Measurements from ENCODE around the gene TTLL3. TPM values are rescaled to one million over a fixed set of nuclear protein-coding genes. Genes with fewer than 3 reads are reported as not detected.
"Not testable (repeated sequence)": the region's sequence is repeated elsewhere in the genome, so short reads cannot be mapped to it uniquely, and the experiment has no call there.

The TTLL3 gene
- total and polyA plus RNA-seq, 2 of the 13 experiments (the other 11 are each of a cell fraction or from before 2014, with no cell fraction given), result 9.5 to 51.2 TPM

- TF ChIP-seq ZNF350 (CRISPR knock-in tag; IDR thresholded peaks at IDR 0.05; ENCODE audit: borderline replicate concordance, low read depth), result no peak
- no peak for TF ChIP-seq ZNF142 (CRISPR knock-in tag; IDR thresholded peaks at IDR 0.05)
- no peak for TF ChIP-seq ATRX (CRISPR knock-in tag; IDR thresholded peaks at IDR 0.05; ENCODE audit: borderline replicate concordance)
- peak; percentile 94 for TF ChIP-seq NFE2L2 (IDR thresholded peaks at IDR 0.05; ENCODE audit: low read length)
- TF ChIP-seq ZFP90 (CRISPR knock-in tag; IDR thresholded peaks at IDR 0.05; ENCODE audit: borderline replicate concordance), result no peak
- peak; percentile 91 for TF ChIP-seq MAFF (IDR thresholded peaks at IDR 0.05; ENCODE audit: low read depth, low read length)
- TF ChIP-seq, protein P1, sequence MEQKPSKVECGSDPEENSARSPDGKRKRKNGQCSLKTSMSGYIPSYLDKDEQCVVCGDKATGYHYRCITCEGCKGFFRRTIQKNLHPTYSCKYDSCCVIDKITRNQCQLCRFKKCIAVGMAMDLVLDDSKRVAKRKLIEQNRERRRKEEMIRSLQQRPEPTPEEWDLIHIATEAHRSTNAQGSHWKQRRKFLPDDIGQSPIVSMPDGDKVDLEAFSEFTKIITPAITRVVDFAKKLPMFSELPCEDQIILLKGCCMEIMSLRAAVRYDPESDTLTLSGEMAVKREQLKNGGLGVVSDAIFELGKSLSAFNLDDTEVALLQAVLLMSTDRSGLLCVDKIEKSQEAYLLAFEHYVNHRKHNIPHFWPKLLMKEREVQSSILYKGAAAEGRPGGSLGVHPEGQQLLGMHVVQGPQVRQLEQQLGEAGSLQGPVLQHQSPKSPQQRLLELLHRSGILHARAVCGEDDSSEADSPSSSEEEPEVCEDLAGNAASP (CRISPR knock-in tag; IDR thresholded peaks at IDR 0.05; ENCODE audit: borderline replicate concordance), result no peak
- no peak for TF ChIP-seq CEBPB (IDR thresholded peaks at IDR 0.05; ENCODE audit: borderline replicate concordance, low read depth, low read length)
These were observed 60.9 kb downstream of the TTLL3 start (continued) for GRCh38 chr3:9870978-9871377.

- intact Hi-C loops (cut with micrococcal nuclease; ENCODE audit: unreplicated experiment); BruUV-seq (replicated peaks); H4K20me1 ChIP-seq (ENCODE audit: insufficient read depth, low read length); H3K9ac ChIP-seq (ENCODE audit: insufficient read depth, low read depth, low read length); H3K79me2 ChIP-seq (ENCODE audit: insufficient read depth, low read length); H2AFZ ChIP-seq (ENCODE audit: low read length); H3K27me3 ChIP-seq (ENCODE audit: control insufficient read depth in 1 of 2, insufficient read depth in 2 of 2, low read length in 2 of 2); H3K9me3 ChIP-seq (ENCODE audit: low read length); H3K4me3 ChIP-seq (replicated peaks in 1 of 3; ENCODE audit: insufficient read depth in 1 of 3, low read depth in 2 of 3, low read length in 3 of 3); DNase-seq (ENCODE audit: low spot score); in situ Hi-C loops (cut with HindIII; ENCODE audit: extremely low pct_ligation_motif_present, low pct_unique_long_range_greater_than_20kb); H3K4me2 ChIP-seq (ENCODE audit: low read depth, low read length); POLR2A ChIA-PET; CTCF ChIA-PET (ENCODE audit: low intra/inter-chr PET ratio, low total read pairs); H3K36me3 ChIP-seq (replicated peaks in 1 of 2; ENCODE audit: control insufficient read depth in 1 of 2, insufficient read depth in 2 of 2, low read length in 2 of 2); ATAC-seq; FAIRE-seq; H3K27ac ChIP-seq (ENCODE audit: extremely low read length, insufficient read depth, low read length): not testable (repeated sequence)
- H3K4me1 ChIP-seq (ENCODE audit: insufficient read depth, low read length), result peaks cover 18% of the 10 kb centered on the region
- 100% methylated on average over 5 of the region's 5 CpGs for WGBS (ENCODE audit: low lambda C conversion rate)
These were observed 62.0 kb downstream of the TTLL3 start for GRCh38 chr3:9872067-9872466.

All from HepG2 (cell line).